Uterus (tissue), 2 donors: ENCODE measurements around the gene CAB39.

Source experiments
- POLR2A ChIP-seq, 2 donors: fragments of 450-650 bp; IDR thresholded peaks; one replicate each; pipeline ENCODE4 v1.6.1; 2016; ENCODE audit warnings: antibody characterized with exemption in 2 of 2, mild to moderate bottlenecking in 1 of 2, moderate library complexity in 1 of 2
- TF ChIP-seq, protein P1 (sequence below), 4 experiments: fragments of 200-600 bp in 2 of 4; fragments of 450-650 bp in 2 of 4; sonication (generic) in 2 of 4; IDR thresholded peaks; one replicate each; pipeline ENCODE4 v1.5.1; 2016 to 2019; ENCODE audit warnings: antibody characterized with exemption in 4 of 4, mild to moderate bottlenecking in 2 of 4, moderate library complexity in 1 of 4

DNA sequence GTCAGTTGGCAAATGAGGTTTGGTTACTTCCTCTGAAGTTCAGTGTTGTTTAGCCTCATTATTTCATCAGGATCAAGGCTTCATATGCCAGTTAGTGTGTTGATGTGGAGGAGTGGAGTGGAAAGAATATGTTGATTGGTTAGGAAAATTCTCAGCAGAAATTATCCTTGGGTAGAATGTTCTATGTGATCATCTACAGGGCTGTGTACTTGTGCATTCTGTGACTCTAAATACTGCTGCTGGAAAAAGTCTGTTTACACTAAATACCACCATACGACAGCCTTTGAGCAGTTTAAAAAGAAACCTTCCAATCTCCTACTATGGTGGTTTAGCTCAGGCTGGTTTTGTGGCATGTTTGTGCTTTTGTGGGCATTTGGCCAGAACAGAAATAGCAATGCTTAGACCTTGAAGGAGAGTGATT, 25.8 kb downstream of the CAB39 start:
- TF ChIP-seq, protein P1, sequence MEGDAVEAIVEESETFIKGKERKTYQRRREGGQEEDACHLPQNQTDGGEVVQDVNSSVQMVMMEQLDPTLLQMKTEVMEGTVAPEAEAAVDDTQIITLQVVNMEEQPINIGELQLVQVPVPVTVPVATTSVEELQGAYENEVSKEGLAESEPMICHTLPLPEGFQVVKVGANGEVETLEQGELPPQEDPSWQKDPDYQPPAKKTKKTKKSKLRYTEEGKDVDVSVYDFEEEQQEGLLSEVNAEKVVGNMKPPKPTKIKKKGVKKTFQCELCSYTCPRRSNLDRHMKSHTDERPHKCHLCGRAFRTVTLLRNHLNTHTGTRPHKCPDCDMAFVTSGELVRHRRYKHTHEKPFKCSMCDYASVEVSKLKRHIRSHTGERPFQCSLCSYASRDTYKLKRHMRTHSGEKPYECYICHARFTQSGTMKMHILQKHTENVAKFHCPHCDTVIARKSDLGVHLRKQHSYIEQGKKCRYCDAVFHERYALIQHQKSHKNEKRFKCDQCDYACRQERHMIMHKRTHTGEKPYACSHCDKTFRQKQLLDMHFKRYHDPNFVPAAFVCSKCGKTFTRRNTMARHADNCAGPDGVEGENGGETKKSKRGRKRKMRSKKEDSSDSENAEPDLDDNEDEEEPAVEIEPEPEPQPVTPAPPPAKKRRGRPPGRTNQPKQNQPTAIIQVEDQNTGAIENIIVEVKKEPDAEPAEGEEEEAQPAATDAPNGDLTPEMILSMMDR (IDR thresholded peaks at IDR 0.05): no peak
- no peak for TF ChIP-seq POLR2A (IDR thresholded peaks at IDR 0.05)
